GM23248 (cell line): ENCODE results near the gene HEG1.

Experiments
- EZH2 ChIP-seq: fragments of 200-600 bp; sonication (generic); IDR thresholded peaks from 2 replicates; pipeline ENCODE4 v1.6.1; 2018; ENCODE audit warnings: antibody characterized with exemption, mild to moderate bottlenecking; ENCODE audit not compliant: insufficient read depth, poor library complexity, severe bottlenecking
- EZH2phosphoT487 ChIP-seq: fragments of 200-600 bp; sonication (generic); IDR thresholded peaks from 2 replicates; pipeline ENCODE4 v1.6.1; 2018; ENCODE audit warnings: antibody characterized with exemption, moderate library complexity, mild to moderate bottlenecking, low read depth; ENCODE audit not compliant: insufficient read depth

GRCh38 chr3:124935264-124935663 lies 120.5 kb downstream of the HEG1 start:
- TF ChIP-seq EZH2 = no peak
- no peak for TF ChIP-seq EZH2phosphoT487
